K562 (cell line): Measurements from ENCODE around the gene CBY3. TPM values are rescaled to one million over a fixed set of nuclear protein-coding genes. Genes with fewer than 3 reads are reported as not detected.

ENCODE experiments used
- CEBPG ChIP-seq, 3 experiments: fragments of 200-800 bp in 1 of 3; sonication (Bioruptor generic) in 1 of 3; sonication (generic) in 1 of 3; formaldehyde crosslinking in 1 of 3; IDR thresholded peaks in 2 of 3; conservative IDR thresholded peaks in 1 of 3; 2 replicates each; pipeline versions ENCODE4 v1.6.1 to v1.8.0; 2016 to 2022; ENCODE audit warnings: missing compliant biosample characterization in 2 of 3, missing genetic modification characterization in 2 of 3, mild to moderate bottlenecking in 1 of 3, missing genetic modification reagents in 1 of 3
- FOXM1 ChIP-seq, 2 experiments: fragments of 450-650 bp in 1 of 2; sonication (generic) in 1 of 2; formaldehyde crosslinking in 1 of 2; IDR thresholded peaks; 2 replicates each; pipeline versions ENCODE4 v1.6.1 to v1.9.0; 2017 to 2022; ENCODE audit warnings: low read depth in 2 of 2, mild to moderate bottlenecking in 2 of 2, missing genetic modification reagents in 1 of 2, moderate library complexity in 1 of 2
- HLTF ChIP-seq: fragments of 450-650 bp; IDR thresholded peaks from 2 replicates; pipeline ENCODE4 v1.6.1; 2016
- KHSRP ChIP-seq: fragments of 450-650 bp; IDR thresholded peaks from 2 replicates; pipeline ENCODE4 v1.6.1; 2017
- MCM5 ChIP-seq: fragments of 450-650 bp; IDR thresholded peaks from 2 replicates; pipeline ENCODE4 v1.6.1; 2016; ENCODE audit warnings: low read depth
- MYNN ChIP-seq, 2 experiments: sonication (generic); formaldehyde crosslinking in 1 of 2; IDR thresholded peaks; 2 replicates each; pipeline versions ENCODE4 v1.5.0 to v1.6.1; 2016 to 2020; ENCODE audit warnings: antibody characterized with exemption in 1 of 2, missing genetic modification reagents in 1 of 2
- NR3C1 ChIP-seq: sonication (generic); formaldehyde crosslinking; IDR thresholded peaks from 2 replicates; pipeline ENCODE4 v1.8.1; 2022; ENCODE audit warnings: missing genetic modification reagents
- PCBP2 ChIP-seq: fragments of 200-400 bp; formaldehyde crosslinking; IDR thresholded peaks from 2 replicates; pipeline ENCODE4 v1.6.1; 2018; ENCODE audit warnings: low read length, low read depth, mild to moderate bottlenecking, moderate library complexity; ENCODE audit not compliant: poor library complexity, severe bottlenecking
- PRMT5 ChIP-seq: sonication (generic); formaldehyde crosslinking; IDR thresholded peaks from 2 replicates; pipeline ENCODE4 v1.5.0; 2020; ENCODE audit warnings: missing genetic modification reagents
- SMARCA5 ChIP-seq: fragments of 450-650 bp; IDR thresholded peaks from 2 replicates; pipeline ENCODE4 v1.6.1; 2016
- SRSF3 ChIP-seq: fragments of 200-400 bp; formaldehyde crosslinking; IDR thresholded peaks from 2 replicates; pipeline ENCODE4 v1.6.1; 2016; ENCODE audit warnings: mild to moderate bottlenecking, low read length, moderate library complexity; ENCODE audit not compliant: insufficient read depth
- STAT5A ChIP-seq: IDR thresholded peaks from 2 replicates; pipeline ENCODE4 v1.6.1; 2012; ENCODE audit warnings: low read length, inconsistent platforms, borderline replicate concordance
- TFAM ChIP-seq: fragments of 250-450 bp; sonication (Bioruptor Pico); conservative IDR thresholded peaks from 2 replicates; pipeline ENCODE4 v1.5.0; 2021; ENCODE audit warnings: mild to moderate bottlenecking, moderate library complexity
- ZEB2 ChIP-seq: fragments of 450-650 bp; IDR thresholded peaks from 2 replicates; pipeline ENCODE4 v1.6.1; 2016
- ZNF253 ChIP-seq: fragments of 250-450 bp; sonication (Bioruptor Pico); conservative IDR thresholded peaks from 2 replicates; pipeline ENCODE4 v1.6.1; 2021; ENCODE audit warnings: mild to moderate bottlenecking
- polyA plus RNA-seq, 8 experiments: library from polyadenylated mRNA; depleted of rRNA in 4 of 8; stranded (reverse) in 5 of 8; unstranded in 3 of 8; fragments of >200 nt; fragmentation: Nextera tagmentation in 2 of 8; fragmentation: Illumina TruSeq in 1 of 8; extraction: Ambion mirVana in 2 of 8; extraction: Trizol in 1 of 8; gene quantifications; 2 replicates each; pipeline versions ENCODE4 v1.2.1 to v1.2.3, GENCODE V29; 2011 to 2014; ENCODE audit warnings: inconsistent platforms in 1 of 8, missing spikeins in 1 of 8
- total RNA-seq, 7 experiments: library from RNA; depleted of rRNA in 6 of 7; stranded (reverse); fragments of >200 nt in 6 of 7; fragmentation: Illumina TruSeq in 2 of 7; extraction: Trizol in 2 of 7; gene quantifications; 2 replicates each; pipeline versions ENCODE4 v1.2.1 to v1.2.3, GENCODE V29; 2011 to 2021; ENCODE audit warnings: low replicate concordance in 1 of 7
- TF ChIP-seq, protein P1 (sequence below): fragments of 250-450 bp; sonication (Bioruptor Pico); IDR thresholded peaks from 2 replicates; pipeline ENCODE4 v1.8.0; 2021; ENCODE audit warnings: mild to moderate bottlenecking, moderate library complexity
- TF ChIP-seq, protein P2 (sequence below): sonication (generic); formaldehyde crosslinking; IDR thresholded peaks from 2 replicates; pipeline ENCODE4 v1.8.0; 2022; ENCODE audit warnings: mild to moderate bottlenecking, missing genetic modification reagents

CBY3 gene
- total and polyA plus RNA-seq, 9 of the 15 experiments (the other 6 are each of a cell fraction or from before 2014, with no cell fraction given), result not detected

DNA sequence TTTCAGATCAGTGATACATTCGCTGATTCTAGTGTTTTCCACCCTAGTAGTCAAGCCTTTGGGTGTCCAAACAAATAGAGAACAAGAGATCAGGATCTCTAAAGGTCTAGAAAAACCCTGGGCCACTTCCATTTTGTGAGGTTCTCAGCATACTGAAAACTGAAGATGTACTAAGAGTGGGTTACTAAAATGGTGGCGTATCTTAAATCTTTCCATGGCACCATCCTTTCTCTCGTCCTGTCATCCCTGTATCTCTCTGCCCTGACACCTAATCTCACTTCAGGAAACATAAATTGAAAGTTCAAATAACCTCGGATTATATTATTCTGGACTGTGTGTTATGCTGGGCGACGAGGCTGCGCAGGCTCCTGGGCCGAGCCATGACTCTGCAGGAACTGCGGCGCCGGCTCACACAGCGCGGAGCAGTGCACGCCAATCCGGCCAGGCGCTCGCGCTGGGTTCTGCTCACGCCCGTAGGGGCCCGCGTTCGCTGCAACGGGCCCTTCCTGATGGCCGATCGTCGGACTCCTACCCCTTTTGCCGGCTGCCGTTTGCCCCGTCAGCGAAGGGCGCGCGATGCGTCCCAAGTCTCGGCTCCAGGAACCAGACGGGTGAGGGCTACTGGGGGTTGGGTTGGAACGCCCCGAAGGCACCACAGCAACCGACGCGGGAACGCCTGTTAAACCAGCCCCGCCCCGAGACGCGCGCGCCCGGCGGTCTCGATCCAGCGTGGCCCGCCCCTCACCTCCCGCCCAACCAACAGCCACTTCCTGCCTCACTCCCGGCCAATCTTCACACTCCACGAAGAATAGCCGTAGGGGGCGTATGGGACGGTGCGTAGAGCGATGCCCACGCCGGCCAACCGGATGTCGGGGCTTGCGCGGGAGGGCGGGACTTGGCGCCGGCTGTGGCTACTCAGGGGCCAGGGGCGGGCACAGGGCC is 17.4 kb upstream of the CBY3 start (continued):
- TF ChIP-seq NR3C1 (CRISPR knock-in tag) (no peak), SMARCA5 (no peak), MYNN (IDR thresholded peaks at IDR 0.05) (no peak; the same call in 1 of the 2 replicates), MYNN (CRISPR knock-in tag; IDR thresholded peaks at IDR 0.05) (no peak), KHSRP (no peak), MCM5 (no peak), TFAM (CRISPR knock-in tag) (no peak), SRSF3 (no peak), PCBP2 (no peak), ZNF253 (no peak), PRMT5 (no peak), ZEB2 (no peak), FOXM1 (IDR thresholded peaks at IDR 0.05; ENCODE audit: low read depth) (no peak), FOXM1 (CRISPR knock-in tag; IDR thresholded peaks at IDR 0.05; ENCODE audit: low read depth) (no peak; the same call in 1 of the 2 replicates), HLTF (peak; percentile 48; the same call in 1 of the 2 replicates), CEBPG (CRISPR knock-in tag; IDR thresholded peaks at IDR 0.05) (no peak), CEBPG (tag; conservative IDR thresholded peaks at IDR 0.05 in 1 of 2, IDR thresholded peaks at IDR 0.05 in 1 of 2) (no peak), STAT5A (no peak)
- TF ChIP-seq, protein P1, sequence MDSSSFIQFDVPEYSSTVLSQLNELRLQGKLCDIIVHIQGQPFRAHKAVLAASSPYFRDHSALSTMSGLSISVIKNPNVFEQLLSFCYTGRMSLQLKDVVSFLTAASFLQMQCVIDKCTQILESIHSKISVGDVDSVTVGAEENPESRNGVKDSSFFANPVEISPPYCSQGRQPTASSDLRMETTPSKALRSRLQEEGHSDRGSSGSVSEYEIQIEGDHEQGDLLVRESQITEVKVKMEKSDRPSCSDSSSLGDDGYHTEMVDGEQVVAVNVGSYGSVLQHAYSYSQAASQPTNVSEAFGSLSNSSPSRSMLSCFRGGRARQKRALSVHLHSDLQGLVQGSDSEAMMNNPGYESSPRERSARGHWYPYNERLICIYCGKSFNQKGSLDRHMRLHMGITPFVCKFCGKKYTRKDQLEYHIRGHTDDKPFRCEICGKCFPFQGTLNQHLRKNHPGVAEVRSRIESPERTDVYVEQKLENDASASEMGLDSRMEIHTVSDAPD (CRISPR knock-in tag), result no peak
- TF ChIP-seq, protein P2, sequence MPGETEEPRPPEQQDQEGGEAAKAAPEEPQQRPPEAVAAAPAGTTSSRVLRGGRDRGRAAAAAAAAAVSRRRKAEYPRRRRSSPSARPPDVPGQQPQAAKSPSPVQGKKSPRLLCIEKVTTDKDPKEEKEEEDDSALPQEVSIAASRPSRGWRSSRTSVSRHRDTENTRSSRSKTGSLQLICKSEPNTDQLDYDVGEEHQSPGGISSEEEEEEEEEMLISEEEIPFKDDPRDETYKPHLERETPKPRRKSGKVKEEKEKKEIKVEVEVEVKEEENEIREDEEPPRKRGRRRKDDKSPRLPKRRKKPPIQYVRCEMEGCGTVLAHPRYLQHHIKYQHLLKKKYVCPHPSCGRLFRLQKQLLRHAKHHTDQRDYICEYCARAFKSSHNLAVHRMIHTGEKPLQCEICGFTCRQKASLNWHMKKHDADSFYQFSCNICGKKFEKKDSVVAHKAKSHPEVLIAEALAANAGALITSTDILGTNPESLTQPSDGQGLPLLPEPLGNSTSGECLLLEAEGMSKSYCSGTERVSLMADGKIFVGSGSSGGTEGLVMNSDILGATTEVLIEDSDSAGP (CRISPR knock-in tag), result no peak
